ENCODE data around the gene DBT. TPM values are rescaled to one million over a fixed set of nuclear protein-coding genes. Genes with fewer than 3 reads are reported as not detected.
"Not testable (repeated sequence)": the region's sequence is repeated elsewhere in the genome, so short reads cannot be mapped to it uniquely, and the experiment has no call there.

The DBT gene
- total RNA-seq, 1 experiment from 2014 or later, result 20.3 TPM

DNA sequence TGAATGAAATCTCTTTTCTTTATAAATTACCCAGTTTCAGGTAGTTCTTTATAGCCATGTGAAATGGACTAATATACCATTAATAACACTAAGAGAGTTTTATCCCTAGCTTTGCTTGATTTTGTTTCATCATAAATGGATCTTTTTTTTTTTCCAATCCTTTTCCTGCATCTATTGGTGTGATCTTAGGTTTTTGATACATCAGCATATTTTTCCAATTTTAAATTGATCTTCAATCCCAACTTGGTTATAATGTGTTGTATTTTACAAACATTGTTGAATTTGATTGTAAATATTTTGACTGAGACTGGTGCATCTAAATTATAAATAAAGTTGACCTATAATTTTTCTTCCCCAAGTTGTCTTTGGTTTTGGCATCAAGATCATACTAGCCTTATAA, 12.1 kb upstream of the DBT start:
- no peak overlapping the region for H3K23ac ChIP-seq (ENCODE audit: insufficient read length, low read depth, low read length)
- H3K18ac ChIP-seq (ENCODE audit: insufficient read length, low read depth, low read length), result no peak overlapping the region
- no peak overlapping the region for H2BK120ac ChIP-seq (ENCODE audit: low read depth, low read length, poor library complexity, severe bottlenecking)
- H4K5ac ChIP-seq (ENCODE audit: insufficient read length, low read depth, low read length), result no peak overlapping the region
- H2AK5ac ChIP-seq (ENCODE audit: insufficient read length, low read length), result no peak overlapping the region
- Mint-ChIP-seq H3K27ac (no peak overlapping the region), H3K4me3 (no peak overlapping the region), H3K27me3 (ENCODE audit: low read depth) (peaks cover 3% of the 10 kb centered on the region), H3K36me3 (ENCODE audit: insufficient read depth in 1 of 3, low read depth in 3 of 3) (peaks cover 19 to 26% (median 20%) of the 10 kb centered on the region in 3 experiments), H3K9me3 (peaks cover 23 to 51% of the 10 kb centered on the region in 2 experiments), H3K4me1 (peaks cover 5 to 6% of the 10 kb centered on the region in 2 experiments)
- no peaks in the 10 kb centered on the region for H3K79me2 ChIP-seq (ENCODE audit: insufficient read depth, low read length)
- H3K4me1 ChIP-seq (ENCODE audit: insufficient read depth, low read length), result no peaks in the 10 kb centered on the region
- no peak overlapping the region for H2BK15ac ChIP-seq (ENCODE audit: low read depth, low read length)
- H3K27ac ChIP-seq (ENCODE audit: insufficient read length, low read depth, low read length), result no peak overlapping the region
- no peaks in the 10 kb centered on the region for H4K20me1 ChIP-seq (ENCODE audit: control insufficient read depth, insufficient read depth, insufficient read length)
- H3K23me2 ChIP-seq (ENCODE audit: insufficient read length, low read depth, low read length, poor library complexity, severe bottlenecking), result peaks cover 6% of the 10 kb centered on the region
- no peak overlapping the region for H3K4ac ChIP-seq (ENCODE audit: low read depth, low read length)
- no peak overlapping the region for H3K9ac ChIP-seq (ENCODE audit: extremely low read depth, insufficient read length, low read length)
- H3K27me3 ChIP-seq (ENCODE audit: insufficient read depth, low read length), result no peaks in the 10 kb centered on the region
- H3K4me2 ChIP-seq (ENCODE audit: insufficient read depth, insufficient read length, low read length), result no peak overlapping the region
- H3K56ac ChIP-seq (ENCODE audit: insufficient read length, low read depth, low read length), result no peak overlapping the region
- no peak overlapping the region for H2BK12ac ChIP-seq (ENCODE audit: insufficient read length, low read depth, low read length)
- no peak for DNase-seq
- no peak overlapping the region for H4K8ac ChIP-seq (replicated peaks; ENCODE audit: insufficient read length, low read depth, low read length)
- TF ChIP-seq, protein P1, sequence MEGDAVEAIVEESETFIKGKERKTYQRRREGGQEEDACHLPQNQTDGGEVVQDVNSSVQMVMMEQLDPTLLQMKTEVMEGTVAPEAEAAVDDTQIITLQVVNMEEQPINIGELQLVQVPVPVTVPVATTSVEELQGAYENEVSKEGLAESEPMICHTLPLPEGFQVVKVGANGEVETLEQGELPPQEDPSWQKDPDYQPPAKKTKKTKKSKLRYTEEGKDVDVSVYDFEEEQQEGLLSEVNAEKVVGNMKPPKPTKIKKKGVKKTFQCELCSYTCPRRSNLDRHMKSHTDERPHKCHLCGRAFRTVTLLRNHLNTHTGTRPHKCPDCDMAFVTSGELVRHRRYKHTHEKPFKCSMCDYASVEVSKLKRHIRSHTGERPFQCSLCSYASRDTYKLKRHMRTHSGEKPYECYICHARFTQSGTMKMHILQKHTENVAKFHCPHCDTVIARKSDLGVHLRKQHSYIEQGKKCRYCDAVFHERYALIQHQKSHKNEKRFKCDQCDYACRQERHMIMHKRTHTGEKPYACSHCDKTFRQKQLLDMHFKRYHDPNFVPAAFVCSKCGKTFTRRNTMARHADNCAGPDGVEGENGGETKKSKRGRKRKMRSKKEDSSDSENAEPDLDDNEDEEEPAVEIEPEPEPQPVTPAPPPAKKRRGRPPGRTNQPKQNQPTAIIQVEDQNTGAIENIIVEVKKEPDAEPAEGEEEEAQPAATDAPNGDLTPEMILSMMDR (conservative IDR thresholded peaks at IDR 0.05), result no peak
- H2AFZ ChIP-seq (ENCODE audit: low read length), result no peak overlapping the region
- no peak overlapping the region for H3K14ac ChIP-seq (ENCODE audit: insufficient read depth, low read length)
- H2BK5ac ChIP-seq (ENCODE audit: insufficient read length, low read length), result no peak overlapping the region
- H2BK20ac ChIP-seq (ENCODE audit: low read depth, low read length, poor library complexity, severe bottlenecking), result no peak overlapping the region
- H3K79me1 ChIP-seq (ENCODE audit: insufficient read depth, low read depth, low read length, poor library complexity, severe bottlenecking), result no peaks in the 10 kb centered on the region
- H4K91ac ChIP-seq (ENCODE audit: insufficient read length, low read depth, low read length), result no peak overlapping the region
- no peaks in the 10 kb centered on the region for H3K9me3 ChIP-seq (ENCODE audit: control insufficient read depth, low read depth, low read length)
- no peak overlapping the region for H3T11ph ChIP-seq (ENCODE audit: low read length)

DNA sequence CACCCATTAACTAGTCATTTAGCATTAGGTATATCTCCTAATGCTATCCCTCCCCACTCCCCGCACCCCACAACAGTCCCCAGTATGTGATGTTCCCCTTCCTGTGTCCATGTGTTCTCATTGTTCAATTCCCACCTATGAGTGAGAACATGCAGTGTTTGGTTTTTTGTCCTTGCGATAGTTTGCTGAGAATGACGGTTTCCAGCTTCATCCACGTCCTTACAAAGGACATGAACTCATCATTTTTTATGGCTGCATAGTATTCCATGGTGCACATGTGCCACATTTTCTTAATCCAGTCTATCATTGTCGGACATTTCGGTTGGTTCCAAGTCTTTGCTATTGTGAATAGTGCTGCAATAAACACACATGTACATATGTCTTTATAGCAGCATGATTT, 8.8 kb upstream of the DBT start:
- not testable (repeated sequence) for H2AFZ ChIP-seq (ENCODE audit: low read length); H2AK5ac ChIP-seq (ENCODE audit: insufficient read length, low read length); H3K4ac ChIP-seq (ENCODE audit: low read depth, low read length); H3K79me2 ChIP-seq (ENCODE audit: insufficient read depth, low read length); H3K23me2 ChIP-seq (ENCODE audit: insufficient read length, low read depth, low read length, poor library complexity, severe bottlenecking); H2BK120ac ChIP-seq (ENCODE audit: low read depth, low read length, poor library complexity, severe bottlenecking); H2BK15ac ChIP-seq (ENCODE audit: low read depth, low read length); H3K4me1 ChIP-seq (ENCODE audit: insufficient read depth, low read length); DNase-seq; H3K9ac ChIP-seq (ENCODE audit: extremely low read depth, insufficient read length, low read length); H2BK20ac ChIP-seq (ENCODE audit: low read depth, low read length, poor library complexity, severe bottlenecking); H4K8ac ChIP-seq (replicated peaks; ENCODE audit: insufficient read length, low read depth, low read length); H4K91ac ChIP-seq (ENCODE audit: insufficient read length, low read depth, low read length); H3K27me3 Mint-ChIP-seq (ENCODE audit: low read depth); H3K9me3 ChIP-seq (ENCODE audit: control insufficient read depth, low read depth, low read length); H3T11ph ChIP-seq (ENCODE audit: low read length); H3K36me3 Mint-ChIP-seq (ENCODE audit: insufficient read depth in 1 of 3, low read depth in 3 of 3); H3K14ac ChIP-seq (ENCODE audit: insufficient read depth, low read length); H3K79me1 ChIP-seq (ENCODE audit: insufficient read depth, low read depth, low read length, poor library complexity, severe bottlenecking); H3K4me1 Mint-ChIP-seq; H2BK12ac ChIP-seq (ENCODE audit: insufficient read length, low read depth, low read length); H4K5ac ChIP-seq (ENCODE audit: insufficient read length, low read depth, low read length); H2BK5ac ChIP-seq (ENCODE audit: insufficient read length, low read length); H3K23ac ChIP-seq (ENCODE audit: insufficient read length, low read depth, low read length); H4K20me1 ChIP-seq (ENCODE audit: control insufficient read depth, insufficient read depth, insufficient read length); H3K27ac ChIP-seq (ENCODE audit: insufficient read length, low read depth, low read length); H3K27me3 ChIP-seq (ENCODE audit: insufficient read depth, low read length); H3K56ac ChIP-seq (ENCODE audit: insufficient read length, low read depth, low read length); H3K27ac Mint-ChIP-seq; H3K18ac ChIP-seq (ENCODE audit: insufficient read length, low read depth, low read length); H3K4me2 ChIP-seq (ENCODE audit: insufficient read depth, insufficient read length, low read length); H3K4me3 Mint-ChIP-seq
- no CpG with 5 or more reads among the region's 6 CpGs for WGBS (ENCODE audit: extremely low coverage, insufficient read length, low lambda C conversion rate)
- peaks cover 10 to 31% of the 10 kb centered on the region in 2 experiments for H3K9me3 Mint-ChIP-seq

Measured in H9 (cell line).